Stimulated activated CD8-positive, alpha-beta memory T cell treated with anti-CD3 and anti-CD28 coated beads, Interleukin-15, amount 100 ng/mL, for 24 hours (primary cell): ENCODE data around the gene MAL.
A peak's percentile ranks its signal among the peaks of the same experiment; 100 is the strongest.

ENCODE experiments used
- DNase-seq: peaks from one replicate; pipeline ENCODE4 v3.0.0-alpha.2; 2020; ENCODE audit warnings: low read depth

Gene MAL

GRCh38 chr2:95025406-95026319 is at the start of gene MAL:
MAL (plus strand) TSS chr2:95025708; CDS start chr2:95025793, 85 bp downstream.
- DNase-seq = peak; percentile 31

GRCh38 chr2:94977826-94978225 is 47.7 kb upstream of the MAL start:
- DNase-seq = no peak

- DNase-seq = no peak
These were observed 46.6 kb upstream of the MAL start for GRCh38 chr2:94978917-94979316.

GRCh38 chr2:94979406-94980375 is 45.8 kb upstream of the MAL start:
- DNase-seq = no peak

- no peak for DNase-seq
These were observed 45.1 kb upstream of the MAL start for GRCh38 chr2:94980406-94980805.

- DNase-seq = no peak
These were observed 43.4 kb upstream of the MAL start for GRCh38 chr2:94982156-94982555.

- no peak for DNase-seq
These were observed 42.8 kb upstream of the MAL start for GRCh38 chr2:94982675-94983074.

GRCh38 chr2:94984964-94985575 is 40.4 kb upstream of the MAL start:
- DNase-seq = no peak

- DNase-seq = no peak
These were observed 39.9 kb upstream of the MAL start for GRCh38 chr2:94985636-94986035.

- no peak for DNase-seq
These were observed 39.0 kb upstream of the MAL start for GRCh38 chr2:94986392-94986963.

- no peak for DNase-seq
These were observed 38.2 kb upstream of the MAL start for GRCh38 chr2:94987074-94988020.

GRCh38 chr2:94990956-94991355 is 34.6 kb upstream of the MAL start:
- DNase-seq = no peak

GRCh38 chr2:94992360-94992759 is 33.1 kb upstream of the MAL start:
- no peak for DNase-seq

- no peak for DNase-seq
These were observed 32.1 kb upstream of the MAL start for GRCh38 chr2:94993176-94994062.

GRCh38 chr2:94994063-94994913 is 31.2 kb upstream of the MAL start:
- no peak for DNase-seq

GRCh38 chr2:94994914-94995552 is 30.5 kb upstream of the MAL start:
- no peak for DNase-seq

- DNase-seq = no peak
These were observed 29.8 kb upstream of the MAL start for GRCh38 chr2:94995553-94996304.
